Sigmoid colon (tissue), 4 donors: ENCODE measurements around the gene TBC1D16.
A peak's percentile ranks its signal among the peaks of the same experiment; 100 is the strongest.

ENCODE experiments used
- CTCF ChIP-seq, 4 experiments: fragments of 450-650 bp in 3 of 4; fragments of 200-600 bp in 1 of 4; IDR thresholded peaks; one replicate each; pipeline ENCODE4 v1.5.1; 2016 to 2019; ENCODE audit warnings: antibody characterized with exemption in 4 of 4, mild to moderate bottlenecking in 3 of 4, moderate library complexity in 2 of 4
- POLR2A ChIP-seq, 2 donors: fragments of 450-650 bp; IDR thresholded peaks; one replicate each; pipeline ENCODE4 v1.6.1; 2016; ENCODE audit warnings: antibody characterized with exemption in 2 of 2, mild to moderate bottlenecking in 2 of 2, moderate library complexity in 2 of 2
- POLR2AphosphoS5 ChIP-seq, 4 donors: sonication (generic); formaldehyde crosslinking; IDR thresholded peaks; one replicate each; pipeline ENCODE4 v1.6.1; 2017; ENCODE audit warnings: antibody characterized with exemption in 4 of 4

- TF ChIP-seq CTCF (IDR thresholded peaks at IDR 0.05) (no peak), POLR2A (IDR thresholded peaks at IDR 0.05) (peak; percentile 8 to 31), POLR2AphosphoS5 (IDR thresholded peaks at IDR 0.05) (peak; percentile 71 to 93 (median 80))
Measured at GRCh38 chr17:80035937-80036714, 454 bp upstream of the TBC1D16 start, which contains the start of gene CCDC40.
